GM15510 (cell line): ENCODE results near the gene OR52E6.

Experiments
- POLR2A ChIP-seq: IDR thresholded peaks from 3 replicates; pipeline ENCODE4 v1.6.1; 2011; ENCODE audit warnings: borderline replicate concordance; ENCODE audit not compliant: insufficient read length; ENCODE audit errors: extremely low read depth

Gene OR52E6

DNA sequence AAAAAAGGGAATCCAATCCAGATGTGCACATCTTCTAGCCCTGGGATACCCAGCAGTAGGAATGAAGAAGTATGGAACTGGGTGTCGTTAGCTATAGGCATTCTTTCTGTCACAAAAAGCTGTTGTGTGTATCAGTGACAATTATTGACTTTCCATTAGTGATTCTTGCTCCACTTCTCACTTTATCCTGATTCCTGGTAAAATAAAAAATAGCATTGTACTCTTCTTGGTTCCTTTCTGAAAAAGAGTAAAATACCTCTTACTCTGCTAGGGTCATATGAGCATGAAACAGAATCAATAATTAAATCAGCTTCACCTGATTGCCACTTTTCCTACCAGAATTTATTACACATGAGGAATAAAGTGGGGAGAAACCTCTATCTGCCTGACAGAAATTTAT is at the start of gene OR52E6:
Gene OR52E6, minus strand, starts transcription at position 101 of the 400 bp plus-strand sequence. Its CDS starts 0 bp downstream, at position 101.
- TF ChIP-seq POLR2A = no peak

- TF ChIP-seq POLR2A = no peak
Measured at GRCh38 chr11:5891216-5891800, 49.6 kb upstream of the OR52E6 start.

DNA sequence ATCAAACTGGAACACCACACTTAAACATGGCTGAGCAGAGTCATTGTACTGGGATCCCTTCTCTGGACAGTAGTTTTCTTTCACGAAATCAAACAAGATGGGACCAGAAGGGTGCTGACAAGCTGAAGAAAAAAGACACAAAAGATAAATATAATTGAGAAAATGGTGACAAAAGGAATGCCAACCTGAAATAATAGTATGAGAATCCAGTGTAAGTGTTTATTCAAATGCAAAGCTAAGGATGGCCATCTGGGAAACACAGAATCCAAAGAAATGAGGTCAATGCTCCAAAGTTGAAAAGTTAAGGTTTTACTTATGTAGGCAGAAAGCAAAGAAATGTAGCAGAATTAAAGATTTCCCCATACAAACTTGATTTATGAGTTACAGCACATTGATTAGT is 46.0 kb upstream of the OR52E6 start:
- TF ChIP-seq POLR2A = no peak

GRCh38 chr11:5887172-5887571 is 45.5 kb upstream of the OR52E6 start:
- TF ChIP-seq POLR2A = no peak

DNA sequence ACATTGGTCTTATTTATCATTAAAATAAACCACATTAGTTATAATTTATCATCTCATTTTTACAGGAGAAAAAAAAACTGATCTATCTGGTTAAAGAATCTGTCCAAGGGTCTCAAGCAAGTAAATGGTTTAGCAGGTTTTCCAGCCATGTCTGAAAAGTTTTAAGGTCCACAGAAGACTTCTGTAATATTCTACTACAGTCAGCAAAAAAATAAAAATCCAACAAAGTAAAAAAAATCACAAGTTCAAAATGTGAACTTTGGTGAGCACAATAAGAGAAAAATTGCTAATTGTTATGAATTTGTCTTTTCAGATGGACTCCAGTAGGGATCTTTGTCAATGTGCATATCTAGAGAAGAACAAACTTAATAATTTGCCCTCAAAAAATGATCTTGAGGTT is 40.1 kb upstream of the OR52E6 start:
- TF ChIP-seq POLR2A = no peak

GRCh38 chr11:5880329-5880728 is 38.6 kb upstream of the OR52E6 start, which contains the start of gene OR52E4:
TSS of gene OR52E4 (plus strand) at chr11:5880629. CDS start at chr11:5884293, 3,664 bp downstream.
- TF ChIP-seq POLR2A = no peak

DNA sequence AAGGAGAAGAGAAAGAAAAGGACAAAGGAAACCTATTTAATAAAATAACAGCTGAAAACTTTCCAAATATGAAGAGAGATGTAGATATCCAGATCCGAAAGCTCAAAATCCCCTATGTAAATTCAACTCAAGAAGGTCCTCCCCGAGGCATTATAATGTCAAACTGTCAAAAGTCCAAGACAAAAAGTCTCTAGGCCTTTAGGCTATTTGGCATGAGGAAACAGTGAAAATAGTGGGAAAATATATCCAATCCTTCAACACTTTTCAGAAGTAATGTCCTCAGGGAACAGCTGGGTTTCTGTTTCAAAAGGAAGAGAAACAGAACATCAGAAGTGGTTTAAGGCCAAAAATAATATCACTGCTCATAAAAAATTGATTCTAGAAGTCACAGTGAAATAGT is 36.9 kb upstream of the OR52E6 start:
- TF ChIP-seq POLR2A = no peak

DNA sequence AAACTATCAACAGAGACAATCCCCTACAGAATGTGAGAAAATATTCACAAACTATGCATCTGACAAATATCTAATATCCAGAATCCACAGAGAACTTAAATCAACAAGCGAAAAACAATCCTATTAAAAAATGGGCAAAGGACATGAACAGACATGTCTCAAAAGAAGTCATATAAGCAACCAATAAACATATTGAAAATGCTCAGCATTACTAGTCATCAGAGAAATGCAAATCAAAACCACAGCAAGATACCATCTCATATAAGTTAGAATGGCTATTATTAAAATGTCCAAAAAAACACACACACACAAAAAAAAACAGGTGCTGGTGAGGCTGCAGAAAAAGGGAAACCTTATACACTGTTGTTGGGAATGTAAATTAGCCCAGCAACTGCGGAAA is 24.1 kb upstream of the OR52E6 start:
- TF ChIP-seq POLR2A = no peak

GRCh38 chr11:5857590-5857989 is 15.9 kb upstream of the OR52E6 start, which contains the start of gene OR52E8:
TSS of gene OR52E8 (minus strand) at chr11:5857690. CDS start at chr11:5857690, 0 bp downstream.
- TF ChIP-seq POLR2A = no peak

DNA sequence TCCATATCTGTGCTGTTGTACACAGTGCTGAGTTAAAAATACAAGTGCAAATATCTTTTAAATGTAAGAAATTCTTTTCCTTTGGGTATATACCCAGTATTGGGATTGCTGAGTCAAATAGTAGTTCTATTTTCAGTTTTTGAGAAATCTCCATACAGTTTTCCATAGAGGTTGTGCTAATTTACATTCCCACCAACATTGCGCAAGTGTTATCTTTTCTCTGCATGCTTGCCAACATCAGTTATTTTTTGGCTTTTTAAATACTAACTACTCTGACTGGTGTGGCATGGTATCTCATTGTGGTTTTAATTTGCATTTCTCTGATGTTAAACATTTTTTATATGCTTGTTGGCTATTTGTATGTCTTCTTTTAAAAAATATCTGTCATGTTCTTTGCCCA is 9.3 kb upstream of the OR52E6 start:
- no peak for TF ChIP-seq POLR2A

GRCh38 chr11:5847711-5848110 is 6.0 kb upstream of the OR52E6 start:
- TF ChIP-seq POLR2A = no peak

DNA sequence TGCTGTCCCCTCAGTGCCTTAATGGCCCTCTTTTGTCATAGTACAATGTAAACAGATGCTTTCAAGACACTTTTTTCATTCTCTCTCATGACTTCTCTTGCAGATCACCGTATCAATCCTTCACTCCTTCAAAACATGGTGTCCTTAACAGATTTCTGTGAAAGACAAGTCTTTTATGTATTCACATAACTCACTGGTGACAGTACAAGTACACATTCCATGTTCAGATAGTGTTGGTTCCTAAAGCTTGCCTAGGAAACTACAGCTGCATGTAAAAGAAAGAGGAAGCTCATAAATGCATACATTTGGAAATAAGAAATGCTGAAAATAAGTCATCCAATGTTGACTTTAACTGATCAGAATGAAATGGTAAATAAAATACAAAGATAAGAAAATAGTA is 5.0 kb upstream of the OR52E6 start:
- no peak for TF ChIP-seq POLR2A

- TF ChIP-seq POLR2A = no peak
Measured at GRCh38 chr11:5837695-5838094, 4.0 kb downstream of the OR52E6 start.

DNA sequence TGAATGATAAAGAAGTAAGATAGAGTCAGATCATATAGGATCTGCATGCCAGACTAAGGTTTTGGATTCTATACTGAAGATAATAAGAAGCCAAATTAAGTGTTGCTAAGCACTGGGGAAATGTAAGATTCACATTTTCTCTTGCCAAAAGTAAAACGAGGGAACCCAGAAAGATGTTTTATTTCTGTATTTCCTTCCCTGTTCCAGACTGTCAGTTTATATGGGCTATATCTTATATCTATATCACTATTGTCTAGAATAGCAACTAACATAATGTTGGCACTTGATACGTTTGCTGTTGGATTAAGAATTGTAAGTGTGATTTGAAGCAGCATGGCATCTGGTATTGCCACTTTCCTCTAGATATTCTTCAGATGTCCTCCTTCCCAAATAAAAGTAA is 8.3 kb downstream of the OR52E6 start:
- no peak for TF ChIP-seq POLR2A

DNA sequence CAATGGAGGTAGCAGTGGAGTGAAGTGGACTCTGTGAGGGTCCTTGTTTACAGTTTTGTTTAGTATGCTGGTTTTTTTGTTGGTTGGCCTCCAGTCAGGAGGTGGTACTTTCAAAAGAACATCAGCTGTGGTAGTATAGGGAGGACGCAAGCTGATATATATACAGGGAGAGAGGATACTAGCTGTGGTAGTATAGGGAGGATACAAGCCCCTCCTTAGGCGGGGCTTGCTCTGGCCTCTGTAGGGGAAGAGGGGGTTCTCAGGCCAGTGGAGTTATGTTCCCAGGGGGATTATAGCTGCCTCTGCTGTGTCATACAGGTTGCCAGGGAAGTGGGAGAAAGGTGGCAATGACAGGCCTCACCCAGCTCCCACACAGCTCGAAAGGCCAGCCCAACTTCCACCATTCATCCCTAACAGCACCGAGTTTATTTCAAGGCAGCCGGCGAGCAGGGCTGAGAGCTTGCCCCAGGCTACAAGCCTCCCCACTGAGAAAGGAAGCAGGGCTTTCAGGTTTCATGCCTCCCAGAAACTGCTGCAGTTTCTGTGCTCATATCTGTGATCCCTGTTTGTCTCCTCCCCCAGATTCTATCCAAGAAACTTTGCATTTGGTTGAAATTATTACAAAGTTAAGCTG is 10.4 kb downstream of the OR52E6 start:
- no peak for TF ChIP-seq POLR2A

GRCh38 chr11:5818245-5818886 is 23.3 kb downstream of the OR52E6 start:
- TF ChIP-seq POLR2A = no peak

DNA sequence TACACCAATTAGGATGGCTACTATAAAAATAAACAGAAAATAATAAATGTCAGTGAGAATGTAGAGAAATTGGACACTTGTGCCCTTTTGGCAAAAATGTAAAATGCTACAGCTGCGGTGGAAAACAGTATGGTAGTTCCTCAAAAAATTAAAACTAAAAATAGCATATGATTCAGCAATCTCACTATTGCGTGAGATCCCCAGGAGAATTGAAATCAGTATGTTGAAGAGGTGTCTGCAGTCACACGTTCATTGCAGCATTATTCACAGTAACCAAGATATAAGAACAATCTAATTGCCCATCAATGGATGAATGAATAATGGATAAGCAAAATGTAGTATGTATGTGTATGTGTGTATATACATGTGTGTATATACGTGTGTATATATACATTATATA is 26.2 kb downstream of the OR52E6 start:
- no peak for TF ChIP-seq POLR2A
